ENCODE results near the gene SACS.
"Not testable (repeated sequence)": the region's sequence is repeated elsewhere in the genome, so short reads cannot be mapped to it uniquely, and the experiment has no call there.

The SACS gene

GRCh38 chr13:23455401-23456185 is 22.1 kb upstream of the SACS start:
- no peak for DNase-seq

- DNase-seq, result no peak
Measured at GRCh38 chr13:23453132-23453531, 19.6 kb upstream of the SACS start.

- DNase-seq, result peak; percentile 72
Measured at GRCh38 chr13:23450340-23451046, 17.0 kb upstream of the SACS start.

GRCh38 chr13:23449398-23450162 is 16.1 kb upstream of the SACS start:
- DNase-seq, result no peak

- peak; percentile 53 for DNase-seq
Measured at GRCh38 chr13:23447927-23448326, 14.4 kb upstream of the SACS start.

- no peak for DNase-seq
Measured at GRCh38 chr13:23445794-23446193, 12.3 kb upstream of the SACS start.

GRCh38 chr13:23443878-23444277 is 10.4 kb upstream of the SACS start:
- DNase-seq, result no peak

- DNase-seq, result no peak
Measured at GRCh38 chr13:23443110-23443509, 9.6 kb upstream of the SACS start.

GRCh38 chr13:23440821-23441618 is 7.5 kb upstream of the SACS start:
- DNase-seq, result no peak

- not testable (repeated sequence) for DNase-seq
Measured at GRCh38 chr13:23440324-23440723, 6.8 kb upstream of the SACS start.

GRCh38 chr13:23437916-23438315 is 4.4 kb upstream of the SACS start:
- no peak for DNase-seq

GRCh38 chr13:23436680-23437079 is 3.2 kb upstream of the SACS start:
- DNase-seq, result no peak

- no peak for DNase-seq
Measured at GRCh38 chr13:23434491-23434890, 989 bp upstream of the SACS start.

- DNase-seq, result no peak
Measured at GRCh38 chr13:23432626-23433025, 876 bp downstream of the SACS start.

GRCh38 chr13:23430664-23431063 is 2.8 kb downstream of the SACS start:
- no peak for DNase-seq

- no peak for DNase-seq
Measured at GRCh38 chr13:23427881-23428528, 5.5 kb downstream of the SACS start.

- peak; percentile 44 for DNase-seq
Measured at GRCh38 chr13:23427342-23427843, 6.1 kb downstream of the SACS start.

- DNase-seq, result no peak
Measured at GRCh38 chr13:23421596-23421995, 11.9 kb downstream of the SACS start.

- DNase-seq, result no peak
Measured at GRCh38 chr13:23418776-23419683, 14.5 kb downstream of the SACS start.

- DNase-seq, result no peak
Measured at GRCh38 chr13:23414682-23415081, 18.8 kb downstream of the SACS start.

- DNase-seq, result no peak
Measured at GRCh38 chr13:23411706-23412105, 21.8 kb downstream of the SACS start.

Data from femur (tissue), 1 donor.